Tibial artery (tissue), 4 donors: ENCODE data around the gene TNFSF9.
"Not testable (repeated sequence)": the region's sequence is repeated elsewhere in the genome, so short reads cannot be mapped to it uniquely, and the experiment has no call there.

Source experiments
- DNase-seq, 2 donors: peaks; one replicate each; pipeline ENCODE4 v3.0.0-alpha.2; 2019
- H3K27ac ChIP-seq, 2 donors: fragments of 200-600 bp; sonication (generic) in 1 of 2; 1 replicate in 1 of 2; 2 replicates in 1 of 2; pipeline ENCODE4 v1.5.1; 2018 to 2019; ENCODE audit warnings: mild to moderate bottlenecking in 1 of 2
- H3K27me3 ChIP-seq, 2 donors: fragments of 200-600 bp; sonication (generic) in 1 of 2; one replicate each; pipeline versions ENCODE4 v1.5.1 to v1.6.0; 2016 to 2019
- H3K36me3 ChIP-seq, 3 donors: fragments of 200-600 bp; sonication (generic) in 2 of 3; one replicate each; pipeline ENCODE4 v1.5.1; 2016 to 2019; ENCODE audit warnings: mild to moderate bottlenecking in 2 of 3
- H3K4me1 ChIP-seq, 4 donors: fragments of 200-600 bp; sonication (generic) in 2 of 4; 1 replicate in 3 of 4; 2 replicates in 1 of 4; pipeline ENCODE4 v1.5.1; 2016 to 2019
- H3K4me3 ChIP-seq, 2 donors: fragments of 200-600 bp; sonication (generic) in 1 of 2; 1 replicate in 1 of 2; 2 replicates in 1 of 2; pipeline ENCODE4 v1.5.1; 2018 to 2019; ENCODE audit warnings: mild to moderate bottlenecking in 2 of 2
- H3K9me3 ChIP-seq, 3 donors: fragments of 200-600 bp; sonication (generic) in 1 of 3; one replicate each; pipeline ENCODE4 v1.5.1; 2016 to 2019
- CTCF ChIP-seq, 2 experiments: fragments of 200-600 bp in 1 of 2; fragments of 450-650 bp in 1 of 2; IDR thresholded peaks; one replicate each; pipeline ENCODE4 v1.5.1; 2017 to 2019; ENCODE audit warnings: antibody characterized with exemption in 2 of 2, mild to moderate bottlenecking in 1 of 2, moderate library complexity in 1 of 2
- intact Hi-C: fragments of 100-400 bp; cut with DNase I; formaldehyde crosslinking; loops from one replicate; pipeline ENCODE4 v1.15.0; 2023; ENCODE audit warnings: low total_unique reads

The TNFSF9 gene

GRCh38 chr19:6501740-6502648, 28.8 kb upstream of the TNFSF9 start, which contains the start of gene TUBB4A:
TSS of gene TUBB4A (minus strand) at chr19:6502309. CDS start at chr19:6502212, 97 bp downstream.
- no peaks in the 10 kb centered on the region for H3K36me3 ChIP-seq
- TF ChIP-seq CTCF (IDR thresholded peaks at IDR 0.05) = no peak
- peaks cover 0 to 14% (median 9%) of the 10 kb centered on the region in 4 donors for H3K4me1 ChIP-seq
- no peaks in the 10 kb centered on the region for H3K9me3 ChIP-seq
- no peak within 1 kb of the TSS for H3K27ac ChIP-seq
- no peak for DNase-seq
- H3K4me3 ChIP-seq = peak within 1 kb of the TSS; percentile 19 to 30
- intact Hi-C loops = no loop called here
- H3K27me3 ChIP-seq = peaks cover 0 to 57% of the 10 kb centered on the region in 2 donors

- no peak for DNase-seq
- H3K27ac ChIP-seq = no peak overlapping the region
- peaks cover 0 to 61% of the 10 kb centered on the region in 2 donors for H3K27me3 ChIP-seq
- H3K4me1 ChIP-seq = peaks cover 0 to 14% (median 9%) of the 10 kb centered on the region in 4 donors
- TF ChIP-seq CTCF (IDR thresholded peaks at IDR 0.05) = no peak
- no peaks in the 10 kb centered on the region for H3K36me3 ChIP-seq
- intact Hi-C loops = no loop called here
- no peak overlapping the region for H3K4me3 ChIP-seq
- H3K9me3 ChIP-seq = no peaks in the 10 kb centered on the region
These were observed 27.2 kb upstream of the TNFSF9 start for GRCh38 chr19:6503407-6504201.

GRCh38 chr19:6508028-6508771, 22.6 kb upstream of the TNFSF9 start:
- H3K9me3 ChIP-seq, H3K36me3 ChIP-seq, H3K4me1 ChIP-seq, H3K27ac ChIP-seq, H3K4me3 ChIP-seq, intact Hi-C loops, DNase-seq: not testable (repeated sequence)
- peaks cover 0 to 32% of the 10 kb centered on the region in 2 donors for H3K27me3 ChIP-seq

- no peak for TF ChIP-seq CTCF (IDR thresholded peaks at IDR 0.05)
- H3K27me3 ChIP-seq = peaks cover 0 to 21% of the 10 kb centered on the region in 2 donors
- H3K4me3 ChIP-seq = no peak overlapping the region
- H3K9me3 ChIP-seq = no peaks in the 10 kb centered on the region
- H3K27ac ChIP-seq = no peak overlapping the region
- intact Hi-C loops = no loop called here
- H3K4me1 ChIP-seq = no peaks in the 10 kb centered on the region
- no peak for DNase-seq
- H3K36me3 ChIP-seq = no peaks in the 10 kb centered on the region
These were observed 21.5 kb upstream of the TNFSF9 start for GRCh38 chr19:6509118-6509971.

GRCh38 chr19:6510618-6511017, 20.2 kb upstream of the TNFSF9 start:
- Histone ChIP-seq H3K9me3 (no peaks in the 10 kb centered on the region), H3K4me3 (no peak overlapping the region), H3K36me3 (no peaks in the 10 kb centered on the region), H3K27ac (no peak overlapping the region), H3K27me3 (peaks cover 0 to 23% of the 10 kb centered on the region in 2 donors), H3K4me1 (no peaks in the 10 kb centered on the region)
- no peak for TF ChIP-seq CTCF (IDR thresholded peaks at IDR 0.05)
- intact Hi-C loops = no loop called here
- no peak for DNase-seq
